Skeletal muscle tissue (tissue), 4 donors: Measurements from ENCODE around the gene DNAH1. TPM values are rescaled to one million over a fixed set of nuclear protein-coding genes. Genes with fewer than 3 reads are reported as not detected.

Experiments
- H3K27ac ChIP-seq: one replicate; pipeline ENCODE4 v1.7.0; 2013; ENCODE audit warnings: mild to moderate bottlenecking, low read depth, low read length, inconsistent platforms
- H3K27me3 ChIP-seq, 3 donors: one replicate each; pipeline ENCODE4 v1.7.0; 2013; ENCODE audit warnings: low read length in 3 of 3; ENCODE audit not compliant: control insufficient read depth in 3 of 3, insufficient read depth in 3 of 3
- H3K36me3 ChIP-seq, 3 donors: one replicate each; pipeline ENCODE4 v1.7.0; 2013; ENCODE audit warnings: low read length in 3 of 3; ENCODE audit not compliant: control insufficient read depth in 3 of 3, insufficient read depth in 3 of 3
- H3K4me1 ChIP-seq, 3 donors: one replicate each; pipeline ENCODE4 v1.7.0; 2013; ENCODE audit warnings: low read length in 3 of 3, mild to moderate bottlenecking in 3 of 3; ENCODE audit not compliant: control insufficient read depth in 3 of 3, insufficient read depth in 3 of 3
- H3K4me3 ChIP-seq, 3 donors: one replicate each; pipeline ENCODE4 v1.7.0; 2013; ENCODE audit warnings: low read length in 3 of 3
- H3K9ac ChIP-seq, 3 donors: one replicate each; pipeline ENCODE4 v1.7.0; 2013; ENCODE audit warnings: low read length in 3 of 3, mild to moderate bottlenecking in 3 of 3, moderate library complexity in 2 of 3, low read depth in 1 of 3
- H3K9me3 ChIP-seq, 3 donors: one replicate each; pipeline ENCODE4 v1.7.0; 2013; ENCODE audit warnings: low read length in 3 of 3; ENCODE audit not compliant: control insufficient read depth in 3 of 3
- total RNA-seq: library from RNA; depleted of rRNA; stranded (reverse); fragments of >200 nt; gene quantifications from one replicate; pipeline ENCODE4 v1.2.3, GENCODE V29; 2014
- donor health status: Osteomylitis.

The DNAH1 gene
- total RNA-seq, 1 donor from 2014 or later = 2.1 TPM

DNA sequence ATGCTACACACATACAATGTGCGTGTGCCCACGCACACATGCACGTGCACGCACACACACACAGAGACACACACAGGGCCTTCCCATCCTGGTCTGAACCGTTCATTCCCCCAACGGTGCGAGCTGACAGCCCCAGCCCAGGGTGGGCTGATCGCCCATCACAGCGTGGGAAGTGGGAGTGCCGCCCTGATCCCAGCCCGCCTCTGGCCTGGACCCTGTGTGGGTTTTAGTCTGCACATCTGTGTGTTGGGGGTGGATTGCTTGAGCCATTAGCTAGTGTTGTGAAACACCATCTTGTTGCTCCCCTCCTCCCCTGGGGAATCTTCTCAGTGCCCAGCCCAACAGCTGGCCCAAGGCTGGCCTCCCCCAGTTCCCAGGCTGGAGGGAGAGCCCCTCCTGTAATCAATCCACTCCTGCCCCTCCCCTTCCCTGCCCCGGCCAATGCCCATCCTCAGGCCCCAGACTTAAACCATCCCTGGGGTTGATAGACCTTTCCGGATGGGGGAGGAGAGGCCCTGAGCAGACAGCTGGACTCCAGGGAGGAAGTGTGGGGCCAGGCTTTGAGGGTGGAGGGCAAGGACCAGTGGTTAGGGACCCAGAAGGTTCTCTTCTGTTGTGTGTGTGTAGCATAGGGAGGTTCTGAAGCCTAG lies 120.5 kb downstream of the DNAH1 start:
- H3K27me3 ChIP-seq = no peaks in the 10 kb centered on the region
- H3K9me3 ChIP-seq = no peaks in the 10 kb centered on the region
- H3K4me1 ChIP-seq = peaks cover 11 to 27% (median 17%) of the 10 kb centered on the region in 3 donors
- H3K9ac ChIP-seq = peak overlapping the region in 2 of 3 donors; percentile 8 to 45
- peaks cover 0 to 12% (median 0%) of the 10 kb centered on the region in 3 donors for H3K36me3 ChIP-seq
- H3K27ac ChIP-seq = no peak overlapping the region
- no peak overlapping the region for H3K4me3 ChIP-seq

DNA sequence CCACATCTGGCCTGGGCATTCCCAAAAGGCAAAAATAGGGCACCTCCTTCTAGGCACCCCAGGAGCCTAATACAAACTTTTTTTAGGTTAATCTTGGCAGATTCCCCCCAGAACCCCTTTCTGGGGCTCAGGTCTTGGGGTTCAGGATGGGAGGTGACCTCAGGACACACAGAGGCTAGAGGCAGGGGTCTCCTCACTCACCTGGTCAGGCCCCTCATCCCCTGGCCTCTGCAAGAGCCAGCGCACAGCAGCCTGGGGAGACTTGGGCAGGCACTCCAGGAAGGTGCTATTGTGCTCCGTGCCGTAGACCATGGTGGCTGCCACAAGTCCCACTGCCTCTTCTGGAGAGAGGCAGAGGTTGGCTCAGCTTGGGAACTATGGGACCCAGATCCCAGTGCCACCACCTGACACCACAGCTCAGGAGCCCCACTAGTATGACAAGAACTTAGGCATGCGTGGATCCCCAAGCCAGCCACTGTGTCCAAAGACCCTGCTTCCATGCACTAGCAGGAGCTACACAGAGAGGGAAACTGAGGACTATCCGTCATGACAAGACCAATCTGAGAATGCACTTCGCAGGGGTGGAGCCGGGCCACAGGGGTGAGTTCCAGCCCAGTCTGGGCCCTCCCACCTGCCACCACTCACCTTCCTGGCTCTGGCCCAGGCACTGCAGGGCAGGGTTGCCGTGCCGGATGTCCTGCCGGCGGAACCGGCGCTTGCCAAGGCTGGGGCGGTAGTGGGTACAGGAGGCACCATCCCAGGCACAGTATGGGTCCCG lies 121.4 kb downstream of the DNAH1 start:
- no peak overlapping the region for H3K27ac ChIP-seq

DNA sequence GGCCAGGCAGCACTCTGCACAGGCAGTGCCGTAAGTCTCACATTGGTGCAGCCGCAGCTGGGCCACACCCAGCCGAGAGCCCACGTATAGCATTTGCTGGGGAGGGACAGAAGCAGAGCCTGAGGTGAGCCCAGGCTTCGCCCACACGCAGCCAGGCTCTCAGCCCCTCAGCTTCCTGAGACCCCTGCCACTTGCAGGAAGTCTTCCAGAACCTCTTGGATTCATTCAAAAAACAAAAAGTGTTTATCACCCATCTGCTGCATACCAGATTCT lies 121.9 kb downstream of the DNAH1 start:
- Histone ChIP-seq H3K9ac (no peak overlapping the region), H3K36me3 (peaks cover 0 to 12% (median 0%) of the 10 kb centered on the region in 3 donors), H3K27me3 (no peaks in the 10 kb centered on the region), H3K27ac (no peak overlapping the region), H3K9me3 (no peaks in the 10 kb centered on the region), H3K4me3 (no peak overlapping the region), H3K4me1 (peaks cover 6 to 18% (median 7%) of the 10 kb centered on the region in 3 donors)

More for the DNA sequence above, 121.4 kb downstream of the DNAH1 start:
- H3K4me1 ChIP-seq = peaks cover 8 to 20% (median 11%) of the 10 kb centered on the region in 3 donors
- H3K9ac ChIP-seq = no peak overlapping the region
- no peak overlapping the region for H3K4me3 ChIP-seq
- no peaks in the 10 kb centered on the region for H3K27me3 ChIP-seq
- H3K9me3 ChIP-seq = no peaks in the 10 kb centered on the region
- peaks cover 0 to 12% (median 0%) of the 10 kb centered on the region in 3 donors for H3K36me3 ChIP-seq

DNA sequence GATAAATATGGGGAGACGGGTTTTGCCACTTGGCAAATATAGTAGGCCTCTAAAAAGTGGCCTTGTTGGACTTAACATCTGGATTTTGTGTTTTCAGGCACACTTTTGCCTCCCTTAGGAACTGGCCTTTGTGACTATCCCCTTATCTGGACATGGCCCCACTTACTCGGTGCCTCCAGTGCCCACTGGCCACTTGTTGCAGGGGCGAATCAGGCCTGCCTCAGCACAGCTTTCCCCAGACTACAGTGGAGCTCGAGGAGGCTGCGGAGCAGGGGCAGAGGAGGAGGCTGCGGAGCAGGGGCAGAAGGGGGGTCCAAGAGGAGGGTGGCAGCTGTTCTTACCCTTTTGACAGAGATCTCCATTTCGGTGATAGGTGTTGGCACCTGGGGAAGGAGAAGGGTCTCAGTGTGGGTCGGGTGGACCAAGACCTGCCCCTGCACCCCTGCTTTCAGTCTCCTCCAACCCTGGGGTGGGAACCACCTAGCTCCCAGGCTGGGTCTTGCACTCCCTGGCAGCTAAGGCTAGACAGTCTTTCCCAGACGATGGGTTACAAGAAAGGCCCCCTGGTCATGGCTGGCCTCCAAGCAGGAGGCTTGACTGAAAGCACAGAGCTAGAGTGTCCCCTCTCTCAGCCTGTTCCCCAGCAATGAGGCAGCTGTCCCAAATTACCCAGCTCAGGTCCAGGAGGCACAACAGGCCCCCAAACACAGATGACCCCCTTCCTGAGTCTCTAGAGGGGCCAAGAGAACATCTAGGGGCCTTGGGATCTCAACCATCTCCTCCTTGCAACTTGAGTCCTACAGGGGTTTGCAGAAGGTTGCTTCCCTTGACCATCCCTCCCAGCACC lies 122.7 kb downstream of the DNAH1 start:
- Histone ChIP-seq H3K4me1 (peaks cover 0 to 11% (median under 1%) of the 10 kb centered on the region in 3 donors), H3K27me3 (no peaks in the 10 kb centered on the region), H3K9me3 (no peaks in the 10 kb centered on the region), H3K4me3 (no peak overlapping the region), H3K9ac (no peak overlapping the region), H3K36me3 (peaks cover 0 to 12% (median 0%) of the 10 kb centered on the region in 3 donors), H3K27ac (no peak overlapping the region)

DNA sequence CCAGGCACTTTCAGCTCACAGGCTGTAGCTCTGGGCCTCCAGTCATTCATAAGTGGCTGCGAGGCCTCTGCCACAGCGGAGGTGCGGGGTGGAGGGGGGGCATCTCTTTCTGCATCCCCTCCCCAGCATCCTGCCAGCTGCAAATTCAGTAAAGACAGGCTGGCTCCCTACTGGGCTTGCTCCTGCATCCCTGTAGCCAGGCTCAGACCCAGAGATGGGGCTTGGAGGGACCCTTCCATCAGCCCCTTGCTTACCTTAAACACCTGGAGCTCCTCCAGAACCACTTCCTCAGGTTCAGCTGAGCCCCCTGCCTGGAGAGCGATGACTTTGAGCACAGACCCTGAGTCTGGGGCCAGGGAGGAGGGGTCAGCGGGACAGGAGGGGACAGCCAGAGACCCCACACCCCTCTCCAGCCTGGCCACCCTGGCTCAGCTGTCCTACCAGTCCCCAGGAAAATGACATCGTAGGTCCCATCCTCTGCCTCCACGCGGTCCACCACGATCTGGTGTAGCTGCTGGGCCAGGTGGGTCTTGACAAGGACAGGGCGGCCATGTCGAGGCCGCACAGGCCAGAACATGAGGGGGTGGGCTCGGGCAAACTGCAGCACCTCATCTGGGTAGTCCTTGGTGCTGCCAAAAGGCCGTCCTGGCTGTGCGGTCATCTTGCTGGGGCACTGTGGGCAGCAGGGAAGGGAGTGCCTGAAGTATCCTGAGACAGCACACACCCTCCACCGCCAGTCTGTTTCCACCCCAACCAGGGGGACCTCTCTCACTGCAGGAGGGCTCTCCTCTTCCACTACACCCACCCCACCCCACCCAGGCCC lies 123.5 kb downstream of the DNAH1 start:
- Histone ChIP-seq H3K27ac (no peak overlapping the region), H3K27me3 (no peaks in the 10 kb centered on the region), H3K4me1 (peaks cover 4 to 11% (median 6%) of the 10 kb centered on the region in 3 donors), H3K36me3 (peaks cover 0 to 12% (median 0%) of the 10 kb centered on the region in 3 donors), H3K9me3 (no peaks in the 10 kb centered on the region), H3K9ac (no peak overlapping the region), H3K4me3 (no peak overlapping the region)

DNA sequence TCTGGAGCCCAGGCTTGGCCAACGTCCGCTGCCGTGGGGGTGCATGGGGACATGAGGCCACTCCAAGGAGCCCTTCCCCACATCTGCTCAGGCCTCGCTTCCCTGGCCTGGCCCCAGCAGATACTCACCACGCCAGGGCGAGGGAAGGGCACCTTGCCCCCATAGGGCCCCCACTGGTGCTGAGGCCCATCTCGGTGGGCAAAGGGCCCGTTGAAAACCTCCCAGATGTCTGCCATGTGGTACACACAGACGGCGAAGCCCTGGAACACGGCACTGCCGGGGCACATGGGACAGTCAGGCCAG lies 124.1 kb downstream of the DNAH1 start:
- Histone ChIP-seq H3K9me3 (no peaks in the 10 kb centered on the region), H3K4me3 (no peak overlapping the region), H3K4me1 (peaks cover 6 to 16% (median 12%) of the 10 kb centered on the region in 3 donors), H3K36me3 (peaks cover 0 to 12% (median 0%) of the 10 kb centered on the region in 3 donors), H3K27ac (no peak overlapping the region), H3K27me3 (no peaks in the 10 kb centered on the region), H3K9ac (no peak overlapping the region)

DNA sequence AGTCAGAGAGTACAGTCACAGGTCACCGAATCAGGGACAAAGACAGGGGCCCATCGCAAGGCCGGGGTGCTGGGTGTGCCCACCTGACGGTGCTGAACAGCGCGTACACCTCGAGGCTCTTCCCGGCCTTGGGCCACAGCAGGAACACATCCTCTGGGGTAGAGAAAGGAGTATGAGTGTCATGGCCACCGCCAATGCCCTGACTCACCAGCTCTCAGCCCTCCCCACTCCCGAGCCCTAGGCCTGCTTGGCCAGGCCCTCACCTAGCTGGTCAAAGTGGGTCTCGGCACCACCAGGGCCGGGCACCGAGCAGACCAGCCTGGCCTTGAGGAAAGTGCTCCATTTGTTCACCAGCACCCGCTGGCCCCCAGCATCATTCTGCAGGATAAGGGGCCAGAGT lies 124.6 kb downstream of the DNAH1 start:
- H3K27ac ChIP-seq = no peak overlapping the region
- H3K4me1 ChIP-seq = peaks cover 7 to 20% (median 15%) of the 10 kb centered on the region in 3 donors
- no peak overlapping the region for H3K4me3 ChIP-seq
- H3K9ac ChIP-seq = no peak overlapping the region
- H3K36me3 ChIP-seq = peaks cover 0 to 12% (median 0%) of the 10 kb centered on the region in 3 donors
- H3K9me3 ChIP-seq = no peaks in the 10 kb centered on the region
- H3K27me3 ChIP-seq = no peaks in the 10 kb centered on the region

DNA sequence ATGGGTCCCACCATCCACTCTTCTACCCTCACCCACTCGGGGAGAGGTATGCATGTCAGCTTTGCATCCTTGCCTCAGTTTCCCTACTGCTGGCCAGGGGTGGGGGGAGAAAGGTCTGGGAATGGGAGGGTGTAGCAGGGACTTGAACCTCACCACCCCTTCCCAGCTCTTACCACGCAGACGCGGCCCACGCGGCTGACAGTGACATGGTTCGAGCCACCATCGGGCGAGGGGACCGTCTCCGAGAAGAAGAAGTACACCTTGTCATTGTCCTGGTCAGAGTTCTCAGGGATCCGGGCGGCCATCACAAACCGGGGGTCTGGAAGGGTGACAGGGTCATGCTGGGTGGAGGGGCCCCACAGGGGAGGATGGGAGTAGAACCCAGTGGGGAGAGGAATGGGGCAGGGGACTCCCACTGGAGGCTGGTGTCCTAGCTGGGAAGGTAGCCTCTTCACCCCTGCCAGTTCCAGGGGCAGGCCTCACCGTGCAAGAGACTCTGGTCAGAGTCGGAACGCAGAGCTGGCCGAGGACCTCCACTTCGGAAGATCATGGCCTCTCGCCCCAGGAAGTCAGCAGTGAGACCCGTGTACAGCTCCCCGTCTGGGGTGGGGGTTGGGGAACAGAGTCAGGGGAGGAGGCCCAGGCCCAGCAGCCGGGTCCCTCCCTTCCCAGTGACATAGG lies 125.1 kb downstream of the DNAH1 start:
- Histone ChIP-seq H3K36me3 (peaks cover 0 to 12% (median 0%) of the 10 kb centered on the region in 3 donors), H3K4me1 (peaks cover 7 to 20% (median 18%) of the 10 kb centered on the region in 3 donors), H3K9ac (no peak overlapping the region), H3K9me3 (no peaks in the 10 kb centered on the region), H3K27me3 (no peaks in the 10 kb centered on the region), H3K27ac (no peak overlapping the region), H3K4me3 (no peak overlapping the region)

DNA sequence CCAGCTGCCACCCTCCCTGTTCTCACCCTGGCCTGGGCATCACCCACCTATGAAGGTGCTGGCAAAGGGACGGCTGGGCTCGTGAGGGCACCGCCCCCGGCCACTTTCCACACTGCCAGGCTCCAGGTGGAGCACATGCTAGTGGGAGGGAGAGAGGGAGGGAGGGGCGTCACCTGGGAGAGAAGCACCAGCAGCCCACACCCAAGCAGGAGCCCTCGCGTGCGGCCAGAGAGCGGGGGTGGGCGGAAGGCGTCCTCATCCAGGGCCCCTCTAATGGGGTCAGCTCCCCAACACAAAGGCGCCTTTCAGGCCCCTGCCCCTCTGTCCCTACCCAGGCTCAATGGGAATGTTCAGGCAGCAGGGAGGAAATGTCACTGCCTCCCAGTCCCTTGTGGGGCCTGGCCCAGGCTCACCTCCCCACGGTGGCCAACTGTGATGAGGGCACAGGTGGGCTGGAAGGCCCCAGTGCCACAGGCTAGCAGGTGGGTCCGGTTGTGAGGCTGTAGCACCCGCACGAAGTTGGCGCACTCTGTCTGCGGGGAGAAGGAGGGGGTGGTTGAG lies 125.7 kb downstream of the DNAH1 start:
- Histone ChIP-seq H3K4me1 (peaks cover 7 to 24% (median 22%) of the 10 kb centered on the region in 3 donors), H3K27ac (no peak overlapping the region), H3K36me3 (peaks cover 0 to 12% (median 0%) of the 10 kb centered on the region in 3 donors), H3K27me3 (no peaks in the 10 kb centered on the region), H3K9me3 (no peaks in the 10 kb centered on the region), H3K9ac (no peak overlapping the region), H3K4me3 (no peak overlapping the region)
